HL-60/S4 treated with phorbol 12-myristate 13-acetate at 8.2 ng/mL for 4 days and 3 days (cell line): ENCODE data around the gene PRKN.

Source experiments
- in situ Hi-C: fragments of 300-500 bp; cut with MboI; formaldehyde crosslinking; loops from 2 replicates; pipeline ENCODE4 v1.15.0; 2022; ENCODE audit warnings: low sequenced_read_pairs

The PRKN gene

DNA sequence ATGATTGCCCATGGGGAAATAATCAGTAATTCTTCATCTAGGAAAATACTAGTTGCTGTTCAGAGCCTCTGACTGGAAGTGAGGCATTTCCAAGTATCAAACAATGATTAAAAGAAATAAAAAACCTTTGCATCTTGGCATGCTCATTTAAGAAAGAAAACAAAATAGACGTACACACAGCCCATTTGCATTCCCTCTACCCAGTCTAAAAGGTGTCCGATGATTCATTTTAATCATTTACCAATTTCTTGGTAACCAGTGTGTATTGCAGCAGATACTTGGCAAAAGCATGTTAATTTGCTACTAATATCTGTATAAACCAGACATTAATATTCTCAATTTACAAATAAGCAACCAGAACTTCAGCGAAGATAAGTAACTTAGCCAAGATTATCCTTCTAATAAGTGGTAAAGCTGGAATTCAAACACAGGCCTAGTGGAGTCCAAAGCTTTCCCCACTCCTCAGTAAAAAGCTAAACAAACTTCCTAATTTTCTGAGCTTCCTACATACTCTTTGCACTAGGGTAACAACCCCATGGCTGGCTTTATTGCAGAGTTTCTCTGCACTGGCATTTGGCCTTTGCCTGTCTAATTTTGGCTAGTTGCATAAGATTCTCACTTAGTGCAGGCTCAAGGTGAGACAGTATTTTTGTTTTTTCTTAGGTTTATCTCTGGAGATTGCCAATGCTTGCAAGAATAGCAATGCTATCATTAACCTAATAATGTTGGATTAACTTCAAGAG is 338.1 kb downstream of the PRKN start:
- in situ Hi-C loops: no loop called here

DNA sequence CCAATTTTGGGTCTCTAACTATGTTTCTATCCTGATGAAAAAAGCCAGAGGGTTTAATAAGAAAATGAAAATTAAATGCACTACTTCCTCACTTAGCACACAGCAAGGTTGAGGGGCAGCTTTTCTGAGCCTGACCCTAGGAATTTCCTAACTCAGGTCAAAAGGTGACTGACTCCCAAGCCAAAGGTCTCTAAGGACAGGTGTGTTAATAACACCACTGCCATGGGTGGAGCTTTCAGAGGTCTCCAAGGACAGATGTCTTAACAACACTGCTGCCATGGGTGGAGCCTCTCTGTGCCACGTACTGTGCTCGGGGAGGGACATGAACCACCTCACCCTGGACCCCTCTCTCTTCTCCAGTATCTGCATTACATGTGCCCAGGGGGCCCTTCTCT is 339.2 kb downstream of the PRKN start:
- in situ Hi-C loops: no loop called here

DNA sequence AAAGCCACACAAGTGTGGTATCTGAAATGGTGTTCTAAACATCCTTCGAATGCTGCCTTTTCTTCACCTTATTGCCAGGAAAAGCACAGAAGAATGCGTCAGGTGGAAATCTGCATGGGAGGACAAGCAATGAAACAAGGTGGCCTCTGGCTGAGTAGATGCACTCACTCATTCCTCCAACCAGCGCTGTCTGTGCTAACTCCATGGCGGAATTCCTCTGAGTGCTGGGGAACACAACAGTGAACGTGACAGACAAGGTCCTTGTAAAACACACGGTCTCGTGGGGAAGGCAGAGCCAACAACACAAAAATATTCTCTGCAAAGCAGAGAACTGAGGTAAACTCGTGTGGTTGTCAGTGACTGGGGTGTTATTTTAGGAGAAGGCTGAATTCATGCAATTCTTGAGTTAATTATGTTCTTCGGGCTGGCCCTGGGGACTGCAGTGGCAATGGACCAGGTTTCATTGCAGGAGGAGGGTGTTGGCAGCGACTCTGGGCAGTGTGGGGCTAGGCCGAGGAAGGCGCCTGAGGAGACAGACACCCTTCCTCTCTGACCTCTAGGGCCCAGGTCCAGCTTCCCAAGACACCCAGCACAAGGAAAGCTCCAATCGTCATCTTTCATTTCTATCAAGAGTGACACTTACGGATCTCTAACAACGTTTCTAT is 339.7 kb downstream of the PRKN start:
- in situ Hi-C loops: no loop called here

DNA sequence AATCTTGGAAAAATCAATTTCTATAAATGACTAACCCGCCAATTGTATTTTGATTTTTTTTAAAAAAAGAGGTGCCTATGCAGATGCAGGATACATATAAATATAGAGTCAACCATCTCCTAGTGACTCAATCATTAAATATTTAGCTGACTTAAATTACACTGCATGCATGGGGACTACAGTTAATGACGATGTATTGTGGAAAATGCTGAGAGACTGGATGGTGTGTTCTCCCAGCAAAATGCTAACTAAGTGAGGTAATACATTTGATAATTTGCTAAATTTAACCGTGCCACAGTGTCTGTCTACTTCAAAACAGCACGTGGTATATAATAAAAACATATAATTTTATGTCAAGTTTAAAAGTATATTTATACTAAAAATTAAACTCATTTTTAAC is 341.6 kb downstream of the PRKN start:
- in situ Hi-C loops: no loop called here

DNA sequence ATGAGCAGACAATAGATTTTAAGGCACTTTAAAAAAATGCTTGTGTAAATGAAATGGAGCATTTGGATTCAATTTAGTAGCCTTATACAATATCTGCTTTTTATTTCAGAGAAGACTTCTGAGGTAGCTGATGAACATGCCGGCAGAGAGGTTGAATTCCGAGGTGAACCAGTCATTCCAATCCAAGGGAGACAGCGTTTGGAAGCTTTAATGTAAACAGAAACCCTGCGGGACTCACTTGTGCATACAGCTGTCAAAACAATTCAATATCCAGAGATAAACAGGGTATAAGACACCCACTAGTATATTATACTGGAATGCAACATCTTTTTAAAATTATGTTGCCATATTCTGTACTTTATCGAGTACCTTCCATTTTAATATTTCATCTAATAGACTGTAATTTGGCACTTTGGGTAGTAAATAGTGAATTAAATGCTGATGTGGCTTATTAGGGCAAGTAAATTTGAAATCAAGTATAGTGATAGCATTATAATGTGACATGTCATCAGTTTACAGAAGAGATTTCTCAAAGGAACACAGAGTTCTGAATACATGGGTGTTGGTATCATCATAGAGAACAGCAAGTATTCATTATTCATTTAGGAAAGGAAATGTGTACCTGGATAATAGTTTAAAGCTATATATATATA is 347.7 kb downstream of the PRKN start:
- in situ Hi-C loops: no loop called here

DNA sequence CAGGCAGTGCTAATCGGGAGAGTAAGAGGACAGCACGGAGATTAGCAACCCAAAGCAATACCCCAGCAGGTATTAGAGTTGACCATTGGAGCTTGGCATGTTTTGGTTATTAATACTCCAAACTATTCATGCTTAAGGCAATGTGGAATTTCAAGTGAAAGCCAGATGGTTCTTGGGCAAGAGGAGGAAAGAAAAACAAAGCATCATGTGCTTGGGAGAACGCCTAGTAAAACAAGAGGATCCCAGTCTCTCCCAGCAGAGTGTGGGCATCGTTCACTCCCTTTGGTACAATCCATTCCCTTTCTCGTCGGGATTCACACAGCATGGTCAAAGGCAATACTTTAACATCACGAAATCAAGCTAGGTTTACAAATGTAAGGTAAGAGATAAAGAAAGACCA is 349.8 kb downstream of the PRKN start:
- in situ Hi-C loops: no loop called here

DNA sequence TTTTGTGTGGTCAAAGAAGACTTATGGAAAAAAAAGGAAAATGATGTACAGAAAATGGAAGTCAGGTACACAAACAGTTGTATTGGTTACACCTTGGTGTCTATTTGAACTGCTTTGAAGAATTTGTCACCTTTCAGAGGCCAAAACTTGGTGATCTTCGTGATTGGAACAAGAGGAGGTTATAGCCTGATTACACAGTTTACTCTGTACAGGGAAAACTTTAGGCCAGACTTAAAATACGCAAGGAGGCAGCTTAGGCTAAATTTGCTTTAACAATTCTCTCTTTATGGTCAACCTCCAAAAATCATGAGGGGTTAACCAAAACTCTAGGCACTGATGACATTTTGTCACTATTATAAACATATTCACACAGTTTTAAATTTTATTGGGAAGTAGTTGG is 353.7 kb downstream of the PRKN start:
- in situ Hi-C loops: no loop called here

DNA sequence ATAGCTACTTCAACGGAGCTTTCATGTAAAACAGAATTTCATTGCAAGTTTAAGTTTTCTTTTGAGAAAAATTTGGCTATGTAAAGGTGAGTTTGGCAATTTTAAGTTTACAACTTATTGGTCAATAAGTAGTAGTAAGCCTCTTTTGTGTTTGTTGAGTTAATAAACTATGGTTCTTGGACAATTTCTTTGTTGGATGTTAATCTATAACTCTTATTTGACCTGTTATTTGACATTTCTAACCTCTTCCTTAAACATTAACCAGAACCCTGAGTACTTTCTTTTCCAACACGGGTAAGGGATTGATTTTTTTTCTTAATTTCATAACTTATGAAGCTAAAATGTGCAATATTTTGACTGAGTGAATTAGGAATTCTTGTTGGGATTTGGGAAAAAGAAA is 354.4 kb downstream of the PRKN start:
- in situ Hi-C loops: no loop called here

DNA sequence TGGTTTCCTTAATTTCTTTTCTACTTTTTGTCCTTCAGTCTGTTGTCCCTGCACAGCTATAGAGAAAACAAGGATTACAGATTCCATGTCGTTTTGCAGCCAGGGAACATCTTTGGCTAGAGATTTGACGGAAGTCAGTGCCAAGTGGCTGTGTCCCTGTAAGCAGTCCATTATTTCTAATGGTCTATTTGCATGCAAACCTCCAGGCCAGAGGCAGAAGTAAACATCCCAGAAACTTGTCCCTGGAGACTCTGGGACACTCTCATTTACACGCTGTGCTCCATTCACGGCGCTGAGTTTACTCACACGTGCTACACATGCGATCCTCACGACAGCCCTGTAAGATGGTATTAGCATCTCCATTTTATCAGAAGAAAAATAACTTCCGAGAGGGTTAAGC is 355.5 kb downstream of the PRKN start:
- in situ Hi-C loops: no loop called here

DNA sequence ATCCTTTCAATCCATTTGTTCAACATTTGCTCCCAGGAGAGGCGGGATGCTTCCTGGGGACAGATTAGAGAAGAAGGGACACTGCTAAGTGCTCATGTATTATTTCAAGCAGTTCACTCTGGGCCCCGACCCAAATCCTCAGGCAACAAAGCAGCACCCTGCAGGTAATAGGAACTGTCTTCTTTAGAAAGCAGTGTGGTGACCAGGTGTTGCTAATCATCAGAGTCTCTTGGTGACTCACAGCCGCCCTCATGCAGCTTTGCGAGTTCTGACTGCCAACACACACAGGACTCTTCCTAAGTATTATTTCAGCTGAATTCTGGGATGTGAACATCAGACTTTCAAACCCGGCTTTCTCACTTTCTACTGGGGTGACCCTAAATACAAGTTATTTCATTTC is 356.4 kb downstream of the PRKN start:
- in situ Hi-C loops: no loop called here

DNA sequence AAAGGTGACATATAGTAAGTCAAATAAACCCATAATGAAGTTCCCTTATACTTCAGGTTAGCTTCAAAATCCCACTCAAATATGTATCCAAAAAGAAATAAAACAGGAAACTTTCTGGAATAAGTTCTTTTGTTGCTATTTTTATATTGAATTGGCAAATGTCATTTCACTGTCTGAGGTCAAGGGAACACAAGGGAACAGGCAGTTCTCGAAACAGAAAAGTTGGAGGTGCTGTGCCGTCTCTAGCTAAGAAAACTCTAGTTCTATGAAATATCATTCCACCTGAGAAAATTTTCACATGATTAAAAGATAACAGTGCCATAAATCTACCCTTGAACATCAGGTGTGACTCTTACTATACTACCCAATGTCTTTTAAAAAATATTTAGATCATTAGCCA is 358.5 kb downstream of the PRKN start:
- in situ Hi-C loops: no loop called here

DNA sequence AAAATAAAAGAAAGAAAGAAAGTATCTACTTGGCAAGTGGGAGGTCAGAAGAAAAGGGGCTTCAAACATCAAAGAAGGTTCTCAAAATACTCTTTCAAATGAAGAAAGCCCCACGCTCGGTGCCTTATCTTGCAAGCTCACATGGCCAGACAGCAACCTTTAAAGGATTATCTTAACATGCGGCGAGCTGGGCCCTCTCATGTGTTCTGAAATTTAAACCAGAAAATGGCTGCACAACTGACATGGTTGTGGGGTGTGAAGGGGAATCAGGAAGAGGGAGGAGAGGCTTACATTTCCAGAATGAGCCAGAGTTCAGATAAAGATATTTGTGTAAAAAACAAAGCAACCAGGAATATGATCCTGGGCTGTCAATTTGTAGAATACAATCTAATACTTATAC is 363.1 kb downstream of the PRKN start:
- in situ Hi-C loops: no loop called here

DNA sequence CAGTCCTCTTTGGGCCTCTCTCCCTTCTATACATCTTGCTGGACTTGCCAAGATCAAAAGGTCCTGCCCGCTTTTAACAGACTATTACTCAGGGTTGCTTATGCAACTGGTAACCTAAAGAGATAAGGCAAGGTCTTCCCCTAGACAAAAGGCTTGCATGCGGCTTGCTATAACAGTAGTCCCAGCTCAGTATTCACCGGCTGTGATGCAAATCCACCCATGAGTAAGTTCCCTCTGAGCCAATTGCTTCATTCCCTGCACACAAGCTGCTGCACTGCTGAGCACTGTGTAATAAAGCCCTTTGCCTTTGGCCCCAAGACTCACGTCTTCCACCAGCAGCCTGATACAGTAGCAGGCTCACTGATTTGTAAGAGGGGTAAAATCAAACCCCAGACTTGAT is 363.8 kb downstream of the PRKN start:
- in situ Hi-C loops: no loop called here

DNA sequence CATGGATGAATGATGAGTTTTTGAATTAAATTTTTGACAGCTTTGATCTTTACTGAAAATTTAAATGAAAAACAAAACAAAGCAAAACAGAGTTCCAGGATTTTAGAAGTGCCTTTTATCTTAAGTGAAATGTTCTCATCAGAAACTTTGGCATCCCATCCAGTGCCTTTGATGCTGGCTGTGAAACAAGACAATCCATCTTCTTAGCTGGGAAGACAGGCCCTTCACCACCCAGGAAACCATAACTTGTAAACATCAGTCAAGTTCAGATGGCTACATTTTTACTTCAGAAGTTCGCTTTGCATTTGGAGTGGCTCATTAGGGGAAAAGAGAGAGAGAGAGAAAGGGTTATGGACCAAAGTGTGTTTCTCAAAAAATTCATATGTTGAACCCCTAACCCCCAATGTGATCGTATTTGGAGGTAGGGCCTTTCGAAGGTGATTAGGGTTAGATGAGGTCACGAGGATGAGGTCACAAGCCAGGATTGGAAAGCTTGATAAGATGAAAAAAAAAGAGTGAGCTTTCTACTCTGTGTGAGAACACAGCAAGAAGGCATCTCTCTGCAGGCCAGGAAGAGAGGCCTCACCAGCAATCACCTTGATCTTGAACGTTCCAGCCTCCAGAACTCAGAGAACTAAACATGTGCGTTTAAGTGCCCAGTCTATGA is 366.5 kb downstream of the PRKN start:
- in situ Hi-C loops: no loop called here

DNA sequence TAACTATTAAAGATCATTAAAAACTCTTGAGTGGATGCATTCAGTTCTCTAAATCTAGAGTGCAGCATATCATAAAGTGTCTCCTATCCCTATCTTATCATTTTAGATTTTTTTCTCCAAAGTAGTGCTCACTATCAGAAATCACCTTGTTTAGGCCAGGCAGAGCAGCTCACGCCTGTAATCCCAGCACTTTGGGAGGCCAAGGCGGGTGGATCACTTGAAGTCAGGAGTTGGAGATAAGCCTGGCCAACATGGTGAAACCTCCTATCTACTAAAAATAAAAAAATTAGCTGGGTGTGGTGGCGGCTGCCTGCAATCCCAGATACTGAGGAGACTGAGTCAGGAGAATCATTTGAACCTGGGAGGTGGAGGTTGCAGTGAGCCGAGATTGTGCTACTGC is 368.9 kb downstream of the PRKN start:
- in situ Hi-C loops: no loop called here

DNA sequence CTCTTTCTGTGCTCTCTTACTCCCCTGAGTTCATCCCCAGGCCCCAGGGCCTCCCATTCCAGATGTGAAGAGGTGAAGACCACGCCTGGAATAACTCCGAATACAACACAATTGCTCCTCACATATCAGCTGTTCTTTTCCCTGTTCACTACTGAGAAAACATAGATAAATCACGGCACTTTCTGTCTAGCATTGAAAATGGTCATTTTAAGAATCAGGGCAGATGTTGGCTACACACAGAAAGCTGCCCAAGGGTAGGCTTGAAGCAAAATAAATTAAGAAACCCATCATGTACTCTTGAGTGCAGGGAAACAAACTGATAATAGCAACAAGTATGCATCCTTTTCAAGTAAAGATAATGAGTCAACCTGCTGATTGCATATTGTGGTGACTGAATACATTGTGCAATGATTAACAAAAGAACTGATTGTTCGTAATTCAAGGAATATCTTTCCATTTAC is 382.5 kb downstream of the PRKN start:
- in situ Hi-C loops: no loop called here

DNA sequence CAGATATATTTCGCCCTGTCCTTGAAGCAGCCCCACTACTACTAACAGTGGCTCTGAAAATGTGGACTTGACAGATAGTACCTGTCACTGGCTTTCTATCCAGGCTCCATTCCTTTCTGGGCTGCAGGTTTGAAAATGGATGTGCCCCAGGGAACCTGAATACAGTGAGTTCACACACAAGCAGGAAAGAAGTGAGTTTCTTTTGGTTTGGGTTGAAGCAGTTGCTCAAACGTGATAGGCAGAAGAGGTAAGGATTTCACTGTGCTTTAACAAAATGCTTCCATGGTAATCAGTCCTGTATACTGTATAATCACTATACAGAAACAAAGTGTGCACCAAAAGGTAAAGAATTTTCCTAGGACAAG is 382.9 kb downstream of the PRKN start:
- in situ Hi-C loops: no loop called here

DNA sequence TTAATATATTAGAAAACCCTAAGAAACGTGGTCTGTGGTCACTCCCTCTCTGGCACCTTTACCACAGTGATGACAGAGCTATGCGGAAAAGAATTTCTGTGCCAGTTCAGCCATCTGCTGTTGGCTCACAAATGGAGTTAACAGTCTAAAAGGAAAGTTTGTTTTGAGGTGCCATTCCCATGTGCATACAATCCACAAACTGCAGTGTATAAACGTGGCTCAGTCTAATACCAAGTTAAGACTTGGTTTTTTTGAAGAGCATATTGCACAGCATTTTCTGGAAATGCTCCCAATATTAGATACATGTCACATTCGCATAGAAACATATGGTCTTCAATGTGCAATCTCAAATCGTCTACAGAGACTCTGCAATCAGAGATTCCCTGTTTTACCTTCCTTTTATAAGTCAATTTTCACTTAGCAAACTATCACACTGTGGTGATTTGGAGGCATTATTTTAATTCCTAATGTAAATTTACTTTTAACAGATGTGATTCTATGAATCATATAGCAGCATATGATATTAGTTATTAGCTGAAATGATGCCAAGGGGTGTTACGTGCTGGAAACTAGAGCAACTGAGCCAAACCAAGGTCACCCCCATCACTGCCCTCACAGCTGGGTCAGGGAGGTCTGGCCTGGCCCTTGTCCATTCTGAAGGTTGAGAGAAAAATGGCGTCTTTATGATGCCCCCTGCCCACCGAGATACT is 383.5 kb downstream of the PRKN start:
- in situ Hi-C loops: no loop called here

DNA sequence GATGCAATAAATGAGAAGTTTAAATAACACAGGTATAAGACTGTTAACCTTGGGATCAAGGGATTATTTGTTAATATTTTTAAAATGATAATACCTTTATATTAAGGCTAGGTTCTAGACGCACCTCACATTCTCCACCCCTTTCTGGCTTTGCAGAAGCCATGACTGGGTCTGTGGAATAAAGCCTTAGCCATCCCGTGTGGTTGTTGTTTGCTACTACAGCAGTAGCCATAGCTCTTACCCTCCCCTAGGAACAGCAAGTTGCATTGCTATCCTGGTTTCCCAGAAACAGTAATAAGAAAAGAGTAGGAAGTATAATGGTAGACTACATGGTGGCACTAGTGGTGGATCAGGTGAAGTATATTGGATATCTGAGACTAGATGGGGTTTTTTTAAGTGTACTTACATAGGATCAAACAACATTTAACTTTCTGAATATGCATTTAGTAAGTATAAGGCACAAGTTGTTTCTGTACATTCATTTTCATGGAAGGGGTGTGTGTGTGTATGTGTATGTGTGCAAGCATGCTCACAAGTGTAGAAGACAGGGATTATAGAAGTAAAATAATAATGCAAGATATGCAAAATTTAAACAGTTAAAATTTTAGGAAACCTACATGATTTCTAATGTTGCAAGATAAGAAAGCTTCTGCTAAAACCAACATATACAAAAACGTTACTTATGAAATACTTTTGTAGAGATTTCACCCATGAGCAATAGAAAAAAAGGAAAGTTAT is 384.2 kb downstream of the PRKN start:
- in situ Hi-C loops: no loop called here

DNA sequence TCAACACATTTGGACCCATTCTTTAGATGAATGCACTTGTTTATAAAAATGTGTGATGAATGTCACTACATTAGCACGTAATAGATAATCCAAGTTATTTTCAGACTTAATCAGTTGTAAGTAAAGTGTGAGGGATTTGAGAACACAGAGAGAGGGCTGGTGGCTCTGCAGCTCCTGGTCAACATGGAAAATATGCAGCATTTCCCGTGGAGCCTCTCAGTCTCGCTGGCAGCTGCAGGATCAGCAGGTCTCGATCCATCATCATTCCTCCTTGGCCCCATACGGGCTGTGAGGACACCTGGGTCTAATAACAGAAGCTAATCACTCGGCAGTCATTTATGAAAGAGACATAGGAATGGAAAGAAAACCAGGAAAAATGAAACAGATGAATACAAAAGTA is 390.2 kb downstream of the PRKN start:
- in situ Hi-C loops: no loop called here
